Measurements from ENCODE around the gene CEP192. TPM values are rescaled to one million over a fixed set of nuclear protein-coding genes. Genes with fewer than 3 reads are reported as not detected.

The CEP192 gene
- total RNA-seq, 2 donors from 2014 or later: 17.2 to 37.3 TPM

- no peaks in the 10 kb centered on the region for H3K9me3 ChIP-seq
- intact Hi-C loops (cut with DNase I): no loop called here
- no peaks in the 10 kb centered on the region for H3K27me3 ChIP-seq (replicated peaks; ENCODE audit: insufficient read depth)
- WGBS: 87% methylated on average over 9 of the region's 10 CpGs
- peaks cover 2 to 15% of the 10 kb centered on the region in 2 donors for H3K36me3 ChIP-seq
- H3K27ac ChIP-seq: no peak overlapping the region
- TF ChIP-seq CTCF (IDR thresholded peaks at IDR 0.05) (no peak), POLR2A (IDR thresholded peaks at IDR 0.05) (no peak), POLR2AphosphoS5 (IDR thresholded peaks at IDR 0.05) (no peak)
- no peak overlapping the region for H3K4me3 ChIP-seq
- H3K4me1 ChIP-seq (replicated peaks): no peaks in the 10 kb centered on the region
- DNase-seq (ENCODE audit: low spot score): no peak
These were observed 108.0 kb downstream of the CEP192 start for GRCh38 chr18:13099113-13099512.

GRCh38 chr18:13100942-13101658 lies 109.9 kb downstream of the CEP192 start:
- Histone ChIP-seq H3K27ac (no peak overlapping the region), H3K4me1 (replicated peaks) (no peaks in the 10 kb centered on the region), H3K9me3 (no peaks in the 10 kb centered on the region), H3K27me3 (replicated peaks; ENCODE audit: insufficient read depth) (no peaks in the 10 kb centered on the region), H3K36me3 (peaks cover 0 to 12% of the 10 kb centered on the region in 2 donors), H3K4me3 (no peak overlapping the region)
- intact Hi-C loops (cut with DNase I): no loop called here
- 96% methylated on average over 14 of the region's 14 CpGs for whole genome bisulfite sequencing
- no peak for DNase-seq (ENCODE audit: low spot score)
- no peak for TF ChIP-seq POLR2A (IDR thresholded peaks at IDR 0.05)
- TF ChIP-seq POLR2AphosphoS5 (IDR thresholded peaks at IDR 0.05): no peak

GRCh38 chr18:13101659-13102197 lies 110.6 kb downstream of the CEP192 start:
- WGBS: 91% methylated on average over 4 of the region's 4 CpGs
- H3K4me3 ChIP-seq: no peak overlapping the region
- no peaks in the 10 kb centered on the region for H3K27me3 ChIP-seq (replicated peaks; ENCODE audit: insufficient read depth)
- no peaks in the 10 kb centered on the region for H3K9me3 ChIP-seq
- no peak overlapping the region for H3K27ac ChIP-seq
- DNase-seq (ENCODE audit: low spot score): no peak
- intact Hi-C loops (cut with DNase I): no loop called here
- no peak for TF ChIP-seq CTCF (IDR thresholded peaks at IDR 0.05)
- TF ChIP-seq POLR2A (IDR thresholded peaks at IDR 0.05): no peak
- TF ChIP-seq POLR2AphosphoS5 (IDR thresholded peaks at IDR 0.05): no peak
- H3K4me1 ChIP-seq (replicated peaks): no peaks in the 10 kb centered on the region
- H3K36me3 ChIP-seq: peaks cover 0 to 6% of the 10 kb centered on the region in 2 donors

GRCh38 chr18:13103366-13103765 lies 112.2 kb downstream of the CEP192 start:
- intact Hi-C loops (cut with DNase I): no loop called here
- 80% methylated on average over 6 of the region's 6 CpGs for WGBS
- DNase-seq (ENCODE audit: low spot score): no peak
- Histone ChIP-seq H3K4me1 (replicated peaks) (no peaks in the 10 kb centered on the region), H3K27ac (no peak overlapping the region), H3K36me3 (peaks cover 0 to 6% of the 10 kb centered on the region in 2 donors), H3K27me3 (replicated peaks; ENCODE audit: insufficient read depth) (no peaks in the 10 kb centered on the region), H3K4me3 (no peak overlapping the region), H3K9me3 (no peaks in the 10 kb centered on the region)
- TF ChIP-seq POLR2AphosphoS5 (IDR thresholded peaks at IDR 0.05) (no peak), CTCF (IDR thresholded peaks at IDR 0.05) (peak in 1 of 4 experiments; percentile 17)

- TF ChIP-seq POLR2A (IDR thresholded peaks at IDR 0.05): no peak
- no peak for TF ChIP-seq CTCF (IDR thresholded peaks at IDR 0.05)
- TF ChIP-seq POLR2AphosphoS5 (IDR thresholded peaks at IDR 0.05): no peak
- no peaks in the 10 kb centered on the region for H3K4me1 ChIP-seq (replicated peaks)
- peaks cover 0 to 6% of the 10 kb centered on the region in 2 donors for H3K36me3 ChIP-seq
- no peak overlapping the region for H3K4me3 ChIP-seq
- intact Hi-C loops (cut with DNase I): no loop called here
- 89% methylated on average over 4 of the region's 4 CpGs for WGBS
- H3K27me3 ChIP-seq (replicated peaks; ENCODE audit: insufficient read depth): no peaks in the 10 kb centered on the region
- no peaks in the 10 kb centered on the region for H3K9me3 ChIP-seq
- no peak for DNase-seq (ENCODE audit: low spot score)
- H3K27ac ChIP-seq: no peak overlapping the region
These were observed 113.9 kb downstream of the CEP192 start for GRCh38 chr18:13105059-13105458.
